GM18508 (cell line): Measurements from ENCODE around the gene CRYBG2.

ENCODE experiments used
- ATAC-seq: cut with Tn5 transposase; IDR thresholded peaks from one replicate; pipeline ENCODE4 v1.9.1; 2021; ENCODE audit warnings: moderate number of reproducible peaks; ENCODE audit not compliant: insufficient read depth, unreplicated experiment

Gene CRYBG2

GRCh38 chr1:26283871-26284596, 69.9 kb downstream of the CRYBG2 start:
- no peak for ATAC-seq

GRCh38 chr1:26283279-26283853, 70.6 kb downstream of the CRYBG2 start:
- no peak for ATAC-seq

DNA sequence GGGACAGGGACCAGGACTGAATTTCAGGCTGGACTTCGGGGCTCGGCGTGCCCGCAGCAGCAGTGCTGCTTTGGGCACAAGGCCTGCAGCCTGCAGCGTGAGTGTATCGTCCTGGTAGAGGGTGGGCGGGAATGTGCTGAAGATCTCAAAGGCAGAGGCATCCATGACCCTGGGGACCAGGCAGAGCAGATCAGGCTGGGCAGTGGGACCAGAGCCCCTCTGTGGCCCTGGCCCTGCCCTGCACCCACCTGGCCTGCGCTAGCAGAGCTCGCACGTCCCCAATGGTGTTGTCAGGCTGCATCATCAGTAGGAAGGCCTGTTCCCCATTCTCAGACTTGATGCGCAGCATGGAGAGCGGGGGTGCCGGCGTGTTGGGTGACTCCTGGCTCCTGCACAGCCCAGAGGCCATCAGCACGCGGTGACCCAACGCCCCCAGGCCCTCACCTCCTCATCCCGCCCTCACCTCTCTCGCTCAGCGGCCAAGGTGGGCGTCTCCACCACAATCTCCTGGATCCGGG, 71.5 kb downstream of the CRYBG2 start:
- ATAC-seq, result no peak

GRCh38 chr1:26281971-26282370, 72.0 kb downstream of the CRYBG2 start:
- no peak for ATAC-seq

GRCh38 chr1:26281091-26281958, 72.6 kb downstream of the CRYBG2 start:
- no peak for ATAC-seq

GRCh38 chr1:26280333-26281042, 73.4 kb downstream of the CRYBG2 start:
- no peak for ATAC-seq

DNA sequence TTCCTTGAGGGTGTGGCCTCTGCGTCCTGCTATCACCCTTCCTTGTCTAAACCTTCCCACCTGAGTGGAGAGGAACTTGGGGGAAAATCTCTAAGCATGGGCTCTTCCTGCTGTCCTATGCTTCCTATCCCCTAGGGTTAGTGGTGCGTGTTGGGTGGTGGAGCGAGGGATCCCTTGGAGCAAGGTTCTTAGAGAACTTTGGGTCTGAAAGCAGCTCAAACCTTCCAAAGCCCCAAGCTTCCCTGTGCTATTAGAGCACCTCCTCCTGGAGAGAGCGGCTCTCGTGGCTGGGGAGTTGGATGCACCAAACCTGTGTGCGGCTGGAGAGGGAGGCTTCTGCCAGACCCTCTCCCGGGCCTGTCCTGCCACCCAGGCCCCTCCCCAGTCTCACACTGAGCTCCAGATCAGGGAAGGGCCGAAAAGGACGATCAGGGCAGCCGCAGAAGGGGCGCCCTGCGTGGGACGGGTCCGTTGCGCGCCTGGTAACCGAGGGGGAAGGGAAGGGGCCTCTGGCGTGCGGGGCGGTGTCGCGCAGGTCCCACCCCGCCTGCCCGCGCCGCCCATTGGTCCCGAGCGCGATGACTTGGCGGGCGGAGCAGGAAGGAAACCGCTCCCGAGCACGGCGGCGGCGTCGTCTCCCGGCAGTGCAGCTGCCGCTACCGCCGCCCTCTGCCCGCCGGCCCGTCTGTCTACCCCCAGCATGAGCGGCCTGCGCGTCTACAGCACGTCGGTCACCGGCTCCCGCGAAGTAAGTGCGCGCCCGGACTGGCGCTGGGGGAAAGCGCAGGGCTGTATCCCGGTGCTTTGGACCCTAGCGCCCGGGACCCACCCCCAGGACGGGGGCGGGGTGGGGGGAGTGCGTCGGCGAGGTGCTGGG, 74.2 kb downstream of the CRYBG2 start, which contains the start of gene SH3BGRL3:
TSS of gene SH3BGRL3 (plus strand) at position 631 of the 877 bp plus-strand sequence. CDS start at position 701, 70 bp downstream.
- ATAC-seq, result no peak

DNA sequence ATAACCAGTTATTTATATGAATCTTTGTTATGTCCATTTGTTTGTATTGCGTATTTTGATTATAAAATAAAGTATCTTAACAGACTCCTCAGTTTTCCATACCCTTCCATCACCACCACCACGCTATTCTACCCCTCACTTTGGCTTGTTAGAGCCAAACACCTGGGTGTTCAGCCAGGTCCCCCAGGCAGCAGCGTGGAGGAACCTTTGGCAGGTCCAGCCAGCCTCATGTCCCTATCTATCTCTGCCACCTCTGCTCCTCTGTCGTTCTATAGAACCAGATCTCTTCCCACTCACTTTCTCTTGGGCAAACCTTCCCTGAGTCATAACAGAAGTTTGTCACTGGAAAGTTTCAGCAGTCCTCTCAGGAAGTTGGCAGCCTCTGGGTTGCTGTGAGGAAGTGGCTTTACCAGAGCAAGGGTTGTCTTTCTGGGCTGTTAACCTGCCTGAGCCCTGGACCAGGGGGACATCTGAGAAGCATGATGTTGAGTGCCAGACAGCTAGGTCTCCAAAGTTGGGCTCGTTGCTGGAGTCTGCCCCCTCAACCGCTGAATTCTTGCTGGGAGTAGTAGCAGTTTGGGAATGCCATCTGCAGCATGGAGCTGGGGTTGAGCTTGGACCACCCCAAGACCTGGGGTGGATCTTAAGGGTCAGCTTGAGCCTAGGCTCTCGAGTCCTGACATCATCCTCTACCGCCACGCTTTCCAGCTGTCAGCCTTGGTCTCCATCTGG, 75.0 kb downstream of the CRYBG2 start:
- no peak for ATAC-seq

- ATAC-seq, result no peak
Measured at GRCh38 chr1:26278303-26278702, 75.6 kb downstream of the CRYBG2 start.

GRCh38 chr1:26277719-26278118, 76.2 kb downstream of the CRYBG2 start:
- no peak for ATAC-seq

DNA sequence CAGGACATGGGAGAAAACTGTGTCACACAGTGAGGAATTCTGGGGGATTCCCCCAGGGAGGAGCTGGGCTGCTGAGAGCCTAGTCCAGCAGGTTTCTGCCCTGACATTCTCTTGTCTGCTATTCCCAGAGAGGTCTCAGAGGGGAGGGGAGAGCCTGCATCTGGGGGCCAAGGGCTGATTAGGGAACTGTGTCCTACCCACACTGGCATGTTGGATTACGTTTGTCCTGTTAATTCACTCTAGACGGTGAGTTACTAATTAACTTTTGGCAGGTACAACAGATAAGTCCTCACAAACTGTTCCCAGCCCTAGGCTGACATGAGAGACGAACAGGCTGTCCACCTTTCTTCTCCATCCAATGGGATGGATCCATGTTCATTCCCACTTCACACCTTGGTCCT, 76.7 kb downstream of the CRYBG2 start:
- no peak for ATAC-seq

GRCh38 chr1:26276432-26276838, 77.5 kb downstream of the CRYBG2 start:
- ATAC-seq, result no peak

DNA sequence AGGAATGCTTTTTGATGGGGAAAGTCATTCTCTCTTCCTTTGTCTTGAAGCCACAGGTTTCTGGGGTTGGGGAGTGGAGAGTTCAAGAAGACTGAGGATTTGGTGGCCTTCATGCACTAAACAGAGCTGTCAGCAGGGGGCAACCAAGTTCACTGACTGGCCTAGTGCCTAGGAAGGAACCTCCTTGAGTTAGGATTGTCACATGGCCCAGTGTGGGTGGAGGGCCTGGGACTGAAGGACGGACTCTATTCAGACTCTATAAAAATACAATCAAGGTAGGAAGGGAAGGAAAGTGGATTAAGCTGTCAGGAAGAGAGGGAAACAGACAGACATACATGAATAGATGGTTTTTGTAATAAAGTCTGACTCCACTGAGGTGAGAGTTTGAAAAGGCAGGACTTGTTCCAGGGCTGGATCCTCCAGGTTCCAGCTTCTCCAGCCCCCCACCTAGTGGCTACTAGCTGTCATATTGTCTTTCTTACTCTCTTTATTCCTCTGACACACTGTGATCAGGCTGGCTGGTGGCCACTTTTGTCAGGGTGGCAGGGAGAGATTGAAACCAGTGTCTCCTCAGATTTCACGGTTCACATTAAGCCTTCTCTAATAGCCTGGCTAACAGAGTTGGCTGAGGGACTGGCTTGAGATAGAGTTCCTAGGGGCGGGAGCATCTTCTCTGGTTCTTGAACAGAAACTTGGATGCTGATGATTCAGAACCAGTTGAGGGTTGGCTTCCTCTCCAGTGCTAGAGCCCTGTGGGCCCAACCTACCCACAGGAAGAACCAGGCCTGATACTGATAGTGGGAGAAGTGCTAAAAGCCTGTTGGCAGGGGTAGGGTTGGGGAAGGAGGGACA, 78.1 kb downstream of the CRYBG2 start:
- no peak for ATAC-seq

DNA sequence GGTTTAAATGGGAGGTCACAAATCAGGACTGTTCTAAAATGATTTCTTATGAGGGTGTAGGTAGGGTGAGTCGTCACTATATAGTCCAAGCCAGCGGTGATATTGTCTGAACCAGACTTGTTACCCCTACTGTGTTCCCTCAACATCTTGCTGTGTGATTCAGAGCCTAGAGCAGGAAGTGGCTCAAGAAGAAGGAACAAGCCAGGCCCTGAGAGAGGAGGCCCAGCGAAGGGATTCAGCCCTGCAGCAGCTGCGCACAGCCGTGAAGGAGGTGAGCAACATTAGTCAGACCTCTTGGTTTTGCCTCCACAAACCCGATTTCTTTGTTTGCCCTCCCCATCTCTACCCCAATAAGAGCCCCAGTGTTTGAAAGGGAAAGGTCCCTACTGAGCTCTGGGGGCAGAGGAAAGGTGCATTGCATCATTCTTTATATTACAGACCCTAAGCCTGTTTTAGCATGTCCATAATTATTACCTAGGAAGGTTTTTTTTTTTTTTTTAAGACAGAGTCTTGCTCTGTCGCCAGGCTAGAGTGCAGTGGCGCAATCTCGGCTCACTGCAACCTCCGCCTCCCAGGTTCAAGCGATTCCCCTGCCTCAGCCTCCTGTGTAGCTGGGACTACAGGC, 79.0 kb downstream of the CRYBG2 start:
- no peak for ATAC-seq
